ENCODE measurements around the gene BCL3.
"Not testable (repeated sequence)": the region's sequence is repeated elsewhere in the genome, so short reads cannot be mapped to it uniquely, and the experiment has no call there.

Gene BCL3

DNA sequence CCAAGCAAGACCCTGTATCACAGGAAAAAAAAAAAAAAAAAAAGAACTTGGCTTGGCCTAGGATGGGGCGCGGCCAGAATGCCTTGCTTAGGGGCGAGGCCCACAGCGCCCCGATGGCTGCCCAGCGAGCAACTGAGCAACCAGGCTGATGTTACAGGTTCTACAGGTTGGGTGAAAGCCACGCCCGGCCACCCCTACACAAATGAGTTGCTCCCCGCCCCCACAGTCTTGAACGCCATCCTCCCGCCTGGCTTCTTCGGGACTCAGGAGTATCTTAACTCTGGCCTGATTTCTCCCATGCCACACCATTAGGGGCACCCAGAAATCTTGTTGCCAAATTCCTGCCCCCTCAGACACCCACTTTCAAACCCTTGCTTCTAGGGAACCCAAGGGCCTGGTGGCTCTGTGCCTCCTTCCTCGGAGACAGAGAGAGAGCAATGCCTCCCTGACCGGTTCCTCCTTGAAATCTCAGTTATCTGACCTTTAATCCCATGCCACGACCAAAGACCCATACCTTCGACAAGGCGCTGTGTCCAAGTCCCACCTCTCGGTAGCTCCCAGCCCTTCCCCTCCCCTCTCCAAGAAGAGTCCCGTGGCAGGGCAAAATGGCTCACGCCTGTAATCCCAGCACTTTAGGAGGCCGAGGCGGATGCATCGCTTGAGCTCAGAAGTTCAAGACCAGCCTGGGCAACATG, 28.0 kb downstream of the BCL3 start:
- no peak overlapping the region for H3K4me3 ChIP-seq (ENCODE audit: low read depth in 1 of 2, low read length in 1 of 2)
- H3K27me3 ChIP-seq = peaks cover 17% of the 10 kb centered on the region
- no peak overlapping the region for H3K27ac ChIP-seq
- H3K4me1 ChIP-seq (ENCODE audit: control insufficient read depth in 1 of 2, insufficient read depth in 1 of 2, low read depth in 1 of 2, low read length in 1 of 2) = no peaks in the 10 kb centered on the region
- TF ChIP-seq, protein P1, sequence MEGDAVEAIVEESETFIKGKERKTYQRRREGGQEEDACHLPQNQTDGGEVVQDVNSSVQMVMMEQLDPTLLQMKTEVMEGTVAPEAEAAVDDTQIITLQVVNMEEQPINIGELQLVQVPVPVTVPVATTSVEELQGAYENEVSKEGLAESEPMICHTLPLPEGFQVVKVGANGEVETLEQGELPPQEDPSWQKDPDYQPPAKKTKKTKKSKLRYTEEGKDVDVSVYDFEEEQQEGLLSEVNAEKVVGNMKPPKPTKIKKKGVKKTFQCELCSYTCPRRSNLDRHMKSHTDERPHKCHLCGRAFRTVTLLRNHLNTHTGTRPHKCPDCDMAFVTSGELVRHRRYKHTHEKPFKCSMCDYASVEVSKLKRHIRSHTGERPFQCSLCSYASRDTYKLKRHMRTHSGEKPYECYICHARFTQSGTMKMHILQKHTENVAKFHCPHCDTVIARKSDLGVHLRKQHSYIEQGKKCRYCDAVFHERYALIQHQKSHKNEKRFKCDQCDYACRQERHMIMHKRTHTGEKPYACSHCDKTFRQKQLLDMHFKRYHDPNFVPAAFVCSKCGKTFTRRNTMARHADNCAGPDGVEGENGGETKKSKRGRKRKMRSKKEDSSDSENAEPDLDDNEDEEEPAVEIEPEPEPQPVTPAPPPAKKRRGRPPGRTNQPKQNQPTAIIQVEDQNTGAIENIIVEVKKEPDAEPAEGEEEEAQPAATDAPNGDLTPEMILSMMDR (IDR thresholded peaks at IDR 0.05) = no peak
- no peaks in the 10 kb centered on the region for H3K9me3 ChIP-seq
- no peaks in the 10 kb centered on the region for H3K36me3 ChIP-seq

DNA sequence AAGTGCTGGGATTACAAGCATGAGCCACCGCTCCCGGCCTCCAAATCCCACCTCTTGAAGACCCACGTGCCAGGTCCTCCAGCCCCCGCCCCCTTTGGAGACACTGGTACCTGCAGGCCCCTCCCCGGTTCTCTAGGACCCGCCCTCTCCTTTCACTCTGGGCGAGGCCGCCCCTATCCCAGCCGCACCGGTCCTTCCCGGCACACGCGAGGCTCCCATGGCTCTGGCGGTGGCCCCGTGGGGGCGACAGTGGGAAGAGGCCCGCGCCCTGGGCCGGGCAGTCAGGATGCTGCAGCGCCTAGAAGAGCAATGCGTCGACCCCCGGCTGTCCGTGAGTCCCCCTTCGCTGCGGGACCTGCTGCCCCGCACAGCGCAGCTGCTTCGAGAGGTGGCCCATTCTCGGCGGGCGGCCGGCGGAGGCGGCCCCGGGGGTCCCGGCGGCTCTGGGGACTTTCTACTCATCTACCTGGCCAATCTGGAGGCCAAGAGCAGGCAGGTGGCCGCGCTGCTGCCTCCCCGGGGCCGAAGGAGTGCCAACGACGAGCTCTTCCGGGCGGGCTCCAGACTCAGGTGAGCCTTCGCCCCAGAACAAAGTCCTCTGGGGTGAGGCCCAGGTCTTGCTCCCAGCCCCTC, 29.3 kb downstream of the BCL3 start, which contains the start of gene CBLC:
Gene CBLC, plus strand, starts transcription at position 176 of the 633 bp plus-strand sequence. Its CDS starts 42 bp downstream, at position 218.
- no peaks in the 10 kb centered on the region for H3K9me3 ChIP-seq
- peaks cover 17% of the 10 kb centered on the region for H3K27me3 ChIP-seq
- H3K4me3 ChIP-seq (ENCODE audit: low read depth in 1 of 2, low read length in 1 of 2) = no peak within 1 kb of the TSS
- H3K4me1 ChIP-seq (ENCODE audit: control insufficient read depth in 1 of 2, insufficient read depth in 1 of 2, low read depth in 1 of 2, low read length in 1 of 2) = no peaks in the 10 kb centered on the region
- TF ChIP-seq, protein P1 (IDR thresholded peaks at IDR 0.05) = no peak
- no peak within 1 kb of the TSS for H3K27ac ChIP-seq
- no peaks in the 10 kb centered on the region for H3K36me3 ChIP-seq

DNA sequence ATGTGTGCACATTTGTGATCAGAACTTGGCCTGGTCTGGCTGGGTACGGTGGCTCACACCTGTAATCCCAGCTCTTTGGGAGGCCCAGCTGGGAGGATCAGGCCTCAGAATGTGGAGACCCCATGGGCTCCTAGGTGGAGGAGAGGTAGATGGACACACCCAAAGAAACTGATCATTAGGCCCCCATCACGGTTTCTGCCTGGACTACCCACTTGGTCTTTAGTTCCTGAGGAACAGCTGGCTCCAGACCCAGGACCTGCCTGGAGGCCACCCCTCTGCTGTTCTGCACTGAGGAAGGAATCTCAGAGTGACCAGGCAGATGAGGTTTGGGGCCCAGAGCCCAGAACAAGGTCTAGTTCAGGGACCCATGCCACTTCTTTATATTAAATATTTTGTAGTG, 30.6 kb downstream of the BCL3 start:
- peaks cover under 1 to 1% of the 10 kb centered on the region in 2 experiments for H3K4me1 ChIP-seq (ENCODE audit: control insufficient read depth in 1 of 2, insufficient read depth in 1 of 2, low read depth in 1 of 2, low read length in 1 of 2)
- H3K27me3 ChIP-seq = peaks cover 17% of the 10 kb centered on the region
- H3K9me3 ChIP-seq = no peaks in the 10 kb centered on the region
- H3K4me3 ChIP-seq (ENCODE audit: low read depth in 1 of 2, low read length in 1 of 2) = no peak overlapping the region
- H3K27ac ChIP-seq = no peak overlapping the region
- TF ChIP-seq, protein P1 (IDR thresholded peaks at IDR 0.05) = no peak
- no peaks in the 10 kb centered on the region for H3K36me3 ChIP-seq

- not testable (repeated sequence) for H3K27ac ChIP-seq; H3K4me1 ChIP-seq (ENCODE audit: control insufficient read depth in 1 of 2, insufficient read depth in 1 of 2, low read depth in 1 of 2, low read length in 1 of 2); H3K4me3 ChIP-seq (ENCODE audit: low read depth in 1 of 2, low read length in 1 of 2); H3K9me3 ChIP-seq; H3K36me3 ChIP-seq
- H3K27me3 ChIP-seq = peaks cover 16% of the 10 kb centered on the region
These were observed 33.2 kb downstream of the BCL3 start for GRCh38 chr19:44781694-44782093.

DNA sequence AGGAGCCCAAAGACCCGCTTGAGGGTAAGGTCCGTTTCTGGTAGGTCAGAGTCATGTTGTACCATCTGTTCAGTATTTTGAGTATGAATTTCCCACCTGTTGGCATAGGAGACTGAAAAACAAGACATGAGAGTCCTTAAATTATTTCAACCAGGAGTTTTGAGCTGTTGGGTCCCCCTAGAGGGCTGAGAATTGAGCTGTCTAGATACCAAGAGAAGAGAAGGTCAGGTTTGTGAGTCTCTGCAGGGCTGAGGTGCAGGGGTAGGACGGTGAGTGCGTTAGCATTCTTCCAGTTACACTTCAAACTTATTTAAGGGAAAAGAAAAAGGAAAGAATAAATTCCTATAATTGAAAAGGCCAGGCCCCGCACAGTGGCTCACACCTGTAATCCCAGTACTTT, 34.2 kb downstream of the BCL3 start:
- TF ChIP-seq, protein P1 (IDR thresholded peaks at IDR 0.05) = no peak
- H3K4me1 ChIP-seq (ENCODE audit: control insufficient read depth in 1 of 2, insufficient read depth in 1 of 2, low read depth in 1 of 2, low read length in 1 of 2) = peaks cover 6 to 7% of the 10 kb centered on the region in 2 experiments
- H3K9me3 ChIP-seq = no peaks in the 10 kb centered on the region
- peaks cover 5% of the 10 kb centered on the region for H3K27me3 ChIP-seq
- no peak overlapping the region for H3K27ac ChIP-seq
- H3K4me3 ChIP-seq (ENCODE audit: low read depth in 1 of 2, low read length in 1 of 2) = no peak overlapping the region
- no peaks in the 10 kb centered on the region for H3K36me3 ChIP-seq

- no peak overlapping the region for H3K27ac ChIP-seq
- peaks cover 6 to 7% of the 10 kb centered on the region in 2 experiments for H3K4me1 ChIP-seq (ENCODE audit: control insufficient read depth in 1 of 2, insufficient read depth in 1 of 2, low read depth in 1 of 2, low read length in 1 of 2)
- TF ChIP-seq, protein P1 (IDR thresholded peaks at IDR 0.05) = no peak
- no peaks in the 10 kb centered on the region for H3K9me3 ChIP-seq
- no peaks in the 10 kb centered on the region for H3K36me3 ChIP-seq
- no peaks in the 10 kb centered on the region for H3K27me3 ChIP-seq
- H3K4me3 ChIP-seq (ENCODE audit: low read depth in 1 of 2, low read length in 1 of 2) = no peak overlapping the region
These were observed 35.0 kb downstream of the BCL3 start for GRCh38 chr19:44783545-44783944.
